GM19025 (cell line): ENCODE data around the gene POLE4.

Source experiments
- ATAC-seq: cut with Tn5 transposase; IDR thresholded peaks from one replicate; pipeline ENCODE4 v1.9.1; 2021; ENCODE audit warnings: mild to moderate bottlenecking, low read depth, moderate library complexity; ENCODE audit not compliant: unreplicated experiment

The POLE4 gene

DNA sequence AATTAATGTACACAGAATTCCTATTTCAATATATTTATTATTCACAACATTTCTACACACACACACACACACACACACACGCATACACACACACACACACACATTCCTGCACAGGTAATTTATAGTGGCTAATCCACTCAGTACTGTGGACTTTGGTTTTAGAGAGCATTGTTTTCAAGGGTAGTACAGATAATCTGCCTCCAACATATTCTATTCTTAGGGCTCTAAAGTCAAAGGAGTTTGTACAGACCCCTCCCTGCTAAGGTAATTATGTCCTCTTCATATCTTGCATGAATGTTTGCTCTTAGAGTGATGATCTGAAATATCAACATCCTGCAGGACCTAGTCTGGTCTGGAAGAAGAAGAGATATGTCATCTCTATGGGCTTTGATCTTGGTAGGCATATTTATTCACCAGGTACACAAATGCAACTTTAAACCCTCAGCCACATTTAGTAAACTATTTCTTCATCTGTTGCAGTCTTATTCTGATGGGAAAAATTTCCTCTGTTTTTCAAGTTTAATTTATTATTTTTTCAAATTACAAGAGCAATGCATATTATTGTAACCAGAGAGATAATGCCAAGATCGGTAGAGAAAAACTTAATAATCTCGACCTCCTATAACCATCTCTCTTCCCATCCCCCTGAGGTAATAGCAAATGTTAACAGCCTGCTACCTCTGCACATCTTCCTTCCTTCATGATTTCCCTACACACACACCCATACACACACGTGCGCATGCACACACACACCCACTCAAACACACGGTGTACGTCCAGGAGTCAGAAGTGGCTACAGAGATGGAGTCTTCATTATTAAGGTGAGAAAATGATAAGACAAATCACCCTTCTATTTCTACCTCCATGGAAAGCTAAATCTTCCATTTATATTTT is 18.3 kb upstream of the POLE4 start:
- no peak for ATAC-seq

GRCh38 chr2:74941284-74941683 is 17.2 kb upstream of the POLE4 start:
- no peak for ATAC-seq

GRCh38 chr2:74942263-74942662 is 16.2 kb upstream of the POLE4 start:
- no peak for ATAC-seq

DNA sequence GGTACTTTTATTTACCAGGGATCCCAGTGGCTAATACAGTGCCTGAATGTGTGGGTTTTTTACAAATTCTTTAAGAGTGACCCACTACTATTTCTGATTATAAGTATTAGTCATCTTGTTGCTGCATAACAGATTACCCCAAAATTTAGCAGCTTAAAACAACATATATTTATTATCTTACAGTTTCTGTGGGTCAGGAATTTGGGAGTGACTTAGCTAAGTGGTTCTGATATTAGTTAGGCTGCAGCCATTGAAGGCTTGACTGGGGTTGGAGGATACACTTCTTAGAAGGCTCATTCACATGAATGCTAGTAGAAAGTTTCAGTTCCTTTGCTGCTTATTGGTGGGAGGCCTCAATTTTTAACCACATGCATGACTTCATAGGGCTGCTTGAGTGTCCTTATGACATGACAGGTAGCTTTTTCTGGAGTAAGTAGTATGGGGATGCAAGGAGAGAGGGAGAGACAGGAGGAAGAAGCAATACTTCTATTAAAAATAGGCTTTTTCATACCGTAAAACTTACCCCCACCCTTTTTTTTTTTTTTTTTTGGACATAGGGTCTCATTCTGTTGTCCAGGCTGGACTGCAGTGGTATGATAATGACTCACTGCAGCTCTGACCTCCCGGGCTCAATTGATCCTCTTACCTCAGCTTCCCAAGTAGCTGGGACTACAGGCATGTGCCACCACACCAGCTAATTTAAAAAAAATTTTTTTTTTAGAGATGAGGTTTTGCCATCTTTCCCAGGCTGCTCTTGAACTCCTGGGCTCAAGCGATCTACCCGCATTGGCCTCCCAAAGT is 13.3 kb upstream of the POLE4 start:
- peak; percentile 99 for ATAC-seq

DNA sequence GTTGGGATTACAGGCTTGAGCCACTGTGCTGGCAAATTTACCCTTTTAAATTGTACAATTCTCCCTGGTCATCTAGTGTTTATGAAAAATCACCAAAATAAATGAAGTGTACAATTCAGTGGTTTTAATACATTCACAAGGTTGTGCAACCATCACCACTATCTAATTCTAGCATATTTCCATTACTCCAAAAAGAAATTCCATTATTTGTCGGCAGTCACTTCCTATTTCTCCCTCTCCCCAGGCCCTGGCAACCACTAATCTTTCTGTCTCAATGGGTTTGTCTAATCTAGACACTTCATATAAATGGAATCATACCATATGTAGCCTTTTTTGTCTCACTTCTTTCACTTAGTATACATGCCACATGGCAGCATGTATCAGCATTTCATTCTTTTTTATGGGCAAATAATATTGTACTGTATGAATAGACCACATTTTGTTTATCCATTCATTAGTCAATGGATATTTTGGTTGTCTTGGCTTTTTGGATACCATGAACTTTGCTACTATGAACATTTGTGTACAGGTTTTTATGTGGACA is 12.6 kb upstream of the POLE4 start:
- no peak for ATAC-seq

- no peak for ATAC-seq
These were observed 10.7 kb upstream of the POLE4 start for GRCh38 chr2:74947703-74948102.

DNA sequence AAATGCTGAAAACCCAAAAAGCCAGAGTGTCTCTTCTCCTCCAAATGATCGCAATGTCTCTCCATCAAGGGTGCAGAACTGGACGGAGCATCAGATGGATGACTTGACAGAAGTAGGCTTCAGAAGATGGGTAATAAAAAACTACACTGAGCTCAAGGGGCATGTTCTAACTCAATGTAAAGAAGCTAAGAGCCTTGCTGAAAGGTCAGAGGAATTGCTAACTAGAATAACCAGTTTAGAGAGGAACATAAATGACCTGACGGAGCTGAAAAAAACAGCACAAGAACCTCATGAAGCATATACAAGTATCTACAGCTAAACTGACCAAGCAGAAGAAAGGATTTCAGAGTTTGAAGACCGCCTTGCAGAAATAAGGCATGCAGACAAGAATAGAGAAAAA is 9.7 kb upstream of the POLE4 start:
- no peak for ATAC-seq

GRCh38 chr2:74951211-74951754 is 7.2 kb upstream of the POLE4 start:
- ATAC-seq, result no peak

- ATAC-seq, result no peak
These were observed 5.9 kb upstream of the POLE4 start for GRCh38 chr2:74952575-74952974.

- ATAC-seq, result no peak
These were observed 4.5 kb upstream of the POLE4 start for GRCh38 chr2:74953796-74954499.

DNA sequence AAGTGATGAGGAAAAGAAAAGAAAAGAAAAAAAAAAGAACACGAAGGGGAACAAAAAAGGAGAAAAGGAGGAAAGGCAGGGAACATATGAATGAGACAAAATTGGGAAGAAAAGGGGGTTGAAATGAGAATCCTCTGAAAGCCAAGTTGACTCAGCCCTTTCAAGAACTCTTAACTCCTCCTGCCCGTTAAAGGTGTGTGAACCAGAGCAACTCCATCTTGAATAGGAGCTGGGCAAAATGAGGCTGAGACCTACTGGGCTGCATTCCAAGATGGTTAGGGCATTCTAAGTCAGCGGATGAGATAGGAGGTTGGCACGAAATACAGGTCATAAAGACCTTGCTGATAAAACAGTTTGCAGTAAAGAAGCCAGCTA is 4.0 kb upstream of the POLE4 start:
- ATAC-seq, result no peak

GRCh38 chr2:74957886-74958273 is 563 bp upstream of the POLE4 start:
- ATAC-seq, result no peak

- ATAC-seq, result no peak
These were observed 786 bp downstream of the POLE4 start for GRCh38 chr2:74959106-74959751.

DNA sequence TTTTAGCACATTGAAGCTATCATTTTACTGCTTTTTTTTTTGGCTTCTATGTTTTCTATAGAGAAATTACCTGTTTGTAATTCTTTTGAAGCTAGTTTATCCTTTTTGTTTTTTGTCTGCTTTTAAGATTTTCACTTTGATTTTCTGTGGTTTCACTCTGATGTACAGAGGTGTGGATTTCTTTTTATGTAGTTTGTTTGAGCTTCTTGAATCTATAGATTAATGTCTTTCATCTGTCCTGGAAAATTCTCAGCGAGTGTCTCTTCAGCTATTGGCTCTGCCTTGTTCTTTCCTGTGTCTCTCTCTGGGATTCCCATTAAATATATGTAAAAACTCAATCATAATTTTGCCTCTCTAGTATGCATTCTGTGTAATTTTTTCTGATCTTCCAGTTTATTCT is 8.4 kb downstream of the POLE4 start:
- ATAC-seq, result no peak

GRCh38 chr2:74975016-74975415 is 16.6 kb downstream of the POLE4 start:
- ATAC-seq, result no peak

GRCh38 chr2:74979844-74980243 is 21.4 kb downstream of the POLE4 start:
- ATAC-seq, result no peak

DNA sequence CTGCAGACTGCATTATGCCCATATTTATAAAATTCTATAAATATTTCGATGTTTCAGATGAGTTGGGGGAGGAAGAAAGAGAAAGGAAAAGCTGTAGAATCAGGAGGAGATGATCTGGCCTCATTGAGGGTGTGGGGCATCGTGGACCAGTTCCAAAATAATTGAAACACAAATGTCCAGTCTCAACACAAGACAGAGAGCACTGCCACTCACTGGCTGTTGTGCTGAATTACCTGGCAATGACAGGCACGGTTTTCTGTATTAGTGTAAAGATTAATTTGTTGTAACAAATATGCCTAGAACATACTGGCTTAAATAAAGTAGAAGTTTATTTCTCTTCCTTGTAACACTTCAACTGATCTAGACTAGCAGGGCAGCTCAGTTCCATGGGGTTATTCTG is 24.1 kb downstream of the POLE4 start:
- no peak for ATAC-seq

GRCh38 chr2:74983631-74984392 is 25.4 kb downstream of the POLE4 start:
- no peak for ATAC-seq

GRCh38 chr2:74984947-74985637 is 26.6 kb downstream of the POLE4 start:
- no peak for ATAC-seq
